Liver (tissue), 9 donors: Measurements from ENCODE around the gene PRICKLE1. TPM values are rescaled to one million over a fixed set of nuclear protein-coding genes. Genes with fewer than 3 reads are reported as not detected.

Experiments
- DNase-seq: peaks from one replicate; pipeline ENCODE4 v3.0.0-alpha.2; 2017; ENCODE audit warnings: low spot score
- H3K27ac ChIP-seq, 2 donors: one replicate each; pipeline ENCODE4 v1.7.0; 2013; ENCODE audit warnings: inconsistent platforms in 2 of 2, low read length in 2 of 2, control low read depth in 1 of 2, low read depth in 1 of 2, mild to moderate bottlenecking in 1 of 2
- H3K27me3 ChIP-seq, 4 donors: one replicate each; pipeline versions ENCODE4 v1.6.1 to v1.7.0; 2013; ENCODE audit warnings: low read length in 3 of 4, inconsistent platforms in 1 of 4, mild to moderate bottlenecking in 1 of 4, moderate library complexity in 1 of 4; ENCODE audit not compliant: control insufficient read depth in 4 of 4, insufficient read depth in 4 of 4
- H3K36me3 ChIP-seq, 4 donors: one replicate each; pipeline versions ENCODE4 v1.6.1 to v1.7.0; 2013; ENCODE audit warnings: low read length in 3 of 4, mild to moderate bottlenecking in 3 of 4, low read depth in 1 of 4, moderate library complexity in 1 of 4; ENCODE audit not compliant: control insufficient read depth in 4 of 4, insufficient read depth in 3 of 4
- H3K4me1 ChIP-seq, 4 donors: one replicate each; pipeline versions ENCODE4 v1.6.1 to v1.7.0; 2013; ENCODE audit warnings: low read length in 3 of 4, mild to moderate bottlenecking in 3 of 4, moderate library complexity in 1 of 4; ENCODE audit not compliant: control insufficient read depth in 4 of 4, insufficient read depth in 4 of 4
- H3K4me3 ChIP-seq, 3 donors: one replicate each; pipeline versions ENCODE4 v1.6.1 to v1.7.0; 2013; ENCODE audit warnings: low read length in 3 of 3, control low read depth in 1 of 3, low read depth in 1 of 3, mild to moderate bottlenecking in 1 of 3
- H3K9ac ChIP-seq, 2 donors: one replicate each; pipeline ENCODE4 v1.7.0; 2013; ENCODE audit warnings: low read length in 2 of 2, mild to moderate bottlenecking in 2 of 2, moderate library complexity in 2 of 2, control low read depth in 1 of 2, low read depth in 1 of 2
- H3K9me3 ChIP-seq, 4 donors: one replicate each; pipeline versions ENCODE4 v1.6.1 to v1.7.0; 2013; ENCODE audit warnings: low read length in 3 of 4; ENCODE audit not compliant: control insufficient read depth in 4 of 4
- ATF3 ChIP-seq: IDR thresholded peaks from 2 replicates; pipeline ENCODE4 v1.6.1; 2016; ENCODE audit warnings: antibody characterized with exemption
- CTCF ChIP-seq: fragments of 150-350 bp; IDR thresholded peaks from 2 replicates; pipeline ENCODE4 v1.5.1; 2017; ENCODE audit warnings: improper control_type of control experiment, low read depth, low read length; ENCODE audit not compliant: missing input control
- EGR1 ChIP-seq, 2 donors: IDR thresholded peaks; 2 replicates each; pipeline ENCODE4 v1.6.1; 2016 to 2018; ENCODE audit warnings: antibody characterized with exemption in 2 of 2, low read depth in 2 of 2
- FOXA2 ChIP-seq: IDR thresholded peaks from 2 replicates; pipeline ENCODE4 v1.6.1; 2016; ENCODE audit warnings: antibody characterized with exemption
- GABPA ChIP-seq, 2 donors: IDR thresholded peaks in 1 of 2; conservative IDR thresholded peaks in 1 of 2; 2 replicates each; pipeline ENCODE4 v1.6.1; 2016; ENCODE audit warnings: antibody characterized with exemption in 2 of 2, mild to moderate bottlenecking in 1 of 2, moderate library complexity in 1 of 2
- HNF4A ChIP-seq, 2 donors: conservative IDR thresholded peaks; 2 replicates each; pipeline ENCODE4 v1.6.1; 2016; ENCODE audit warnings: antibody characterized with exemption in 2 of 2, mild to moderate bottlenecking in 2 of 2
- HNF4G ChIP-seq: IDR thresholded peaks from 2 replicates; pipeline ENCODE4 v1.6.1; 2016; ENCODE audit warnings: antibody characterized with exemption
- JUND ChIP-seq, 2 donors: IDR thresholded peaks; 2 replicates each; pipeline ENCODE4 v1.6.1; 2016; ENCODE audit warnings: antibody characterized with exemption in 2 of 2
- SP1 ChIP-seq: IDR thresholded peaks from 2 replicates; pipeline ENCODE4 v1.6.1; 2018; ENCODE audit warnings: antibody characterized with exemption, mild to moderate bottlenecking
- TAF1 ChIP-seq: conservative IDR thresholded peaks from 2 replicates; pipeline ENCODE4 v1.6.1; 2016; ENCODE audit warnings: antibody characterized with exemption, mild to moderate bottlenecking
- YY1 ChIP-seq: IDR thresholded peaks from 2 replicates; pipeline ENCODE4 v1.6.1; 2016; ENCODE audit warnings: antibody characterized with exemption, mild to moderate bottlenecking
- ZBTB33 ChIP-seq: IDR thresholded peaks from 2 replicates; pipeline ENCODE4 v1.6.1; 2016; ENCODE audit warnings: antibody characterized with exemption
- WGBS: extraction: QIAGEN DNeasy Blood & Tissue Kit; methylation state at CpG from one replicate; pipeline ENCODE4 v1.1.7; 2013; 5-methylcytosine and 5-hydroxymethylcytosine counted together
- polyA plus RNA-seq, 2 donors: library from polyadenylated mRNA; stranded (reverse) in 1 of 2; unstranded in 1 of 2; fragments of 200-250 nt in 1 of 2; fragments of >200 nt in 1 of 2; fragmentation: Nextera tagmentation in 1 of 2; extraction: Ambion mirVana in 1 of 2; gene quantifications; one replicate each; pipeline versions ENCODE4 v1.2.1 to v1.2.3, GENCODE V29; 2013 to 2015
- total RNA-seq, 2 donors: library from RNA; depleted of rRNA; stranded (reverse); fragments of >200 nt; gene quantifications; one replicate each; pipeline ENCODE4 v1.2.3, GENCODE V29; 2014
- donor health status: healthy.
- donor health status: healthy.
- donor health status: healthy.
- donor health status: healthy.
- donor health status: healthy.

PRICKLE1 gene
- total and polyA plus RNA-seq, 4 donors, result 0.59 to 5.7 (median 2.2) TPM

- Histone ChIP-seq H3K27me3 (peaks cover 0 to 3% (median 0%) of the 10 kb centered on the region in 4 donors), H3K4me3 (no peak overlapping the region), H3K27ac (no peak overlapping the region), H3K9ac (no peak overlapping the region), H3K9me3 (no peaks in the 10 kb centered on the region), H3K36me3 (no peaks in the 10 kb centered on the region), H3K4me1 (peaks cover 3 to 9% (median 6%) of the 10 kb centered on the region in 4 donors)
- no peak for TF ChIP-seq GABPA (IDR thresholded peaks at IDR 0.05 in 1 of 2, conservative IDR thresholded peaks at IDR 0.05 in 1 of 2)
- no peak for TF ChIP-seq YY1
- no peak for TF ChIP-seq ATF3
- no peak for TF ChIP-seq ZBTB33
- TF ChIP-seq JUND (IDR thresholded peaks at IDR 0.05), result no peak
- no peak for TF ChIP-seq HNF4A (conservative IDR thresholded peaks at IDR 0.05)
- TF ChIP-seq TAF1, result no peak
- TF ChIP-seq HNF4G, result no peak
- no peak for TF ChIP-seq EGR1 (IDR thresholded peaks at IDR 0.05; ENCODE audit: low read depth in 2 of 2)
- TF ChIP-seq CTCF, result no peak
- TF ChIP-seq FOXA2, result no peak
- no peak for DNase-seq
- WGBS, result 80% methylated on average over 1 of the region's 1 CpG
Measured at GRCh38 chr12:42477941-42478340, 111.6 kb downstream of the PRICKLE1 start.

GRCh38 chr12:42475106-42475505 is 114.4 kb downstream of the PRICKLE1 start:
- no peak overlapping the region for H3K9ac ChIP-seq
- TF ChIP-seq TAF1 (no peak), SP1 (no peak), HNF4A (conservative IDR thresholded peaks at IDR 0.05) (no peak), CTCF (no peak)
- H3K4me1 ChIP-seq, result peaks cover 0 to 2% (median 0%) of the 10 kb centered on the region in 4 donors
- H3K27ac ChIP-seq, result no peak overlapping the region
- no peaks in the 10 kb centered on the region for H3K27me3 ChIP-seq
- no peaks in the 10 kb centered on the region for H3K9me3 ChIP-seq
- no peak overlapping the region for H3K4me3 ChIP-seq
- WGBS, result 76% methylated on average over 3 of the region's 3 CpGs
- H3K36me3 ChIP-seq, result no peaks in the 10 kb centered on the region
- no peak for DNase-seq
